A549 treated with CORT108297 at 1 μM for 4 hours (cell line): Measurements from ENCODE around the gene SDHC. TPM values are rescaled to one million over a fixed set of nuclear protein-coding genes. Genes with fewer than 3 reads are reported as not detected.

Experiments
- total RNA-seq: library from RNA; stranded (reverse); fragments of 200-300 nt; extraction: Qiagen RNA extraction; gene quantifications from 5 replicates; pipeline ENCODE4 v1.2.3, GENCODE V29; 2022

The SDHC gene
- total RNA-seq, result 236 to 259 TPM (median 248 TPM) in 5 replicates

GRCh38 chr1:161314201-161314981 is at the start of gene SDHC:
TSS of gene SDHC (plus strand) at chr1:161314381. CDS start at chr1:161314406, 25 bp downstream.

GRCh38 chr1:161309868-161310267 is 4.3 kb upstream of the SDHC start, which contains the start of gene MPZ:
TSS of gene MPZ (minus strand) at chr1:161309968. CDS start at chr1:161309905, 63 bp downstream.

GRCh38 chr1:161367684-161368400 is 53.7 kb downstream of the SDHC start, which contains the start of gene CFAP126:
TSS of gene CFAP126 (minus strand) at chr1:161367876. CDS start at chr1:161367868, 8 bp downstream.

Other genes with a start within 250 kb of the SDHC start
- gene ARHGAP30, start 244.5 kb upstream of the SDHC start, total RNA-seq, result 0.05 to 0.14 TPM (median 0.07 TPM) in 5 replicates
- gene NECTIN4, start 224.8 kb upstream of the SDHC start, total RNA-seq, result 1.6 to 1.9 TPM (median 1.8 TPM) in 5 replicates
- gene KLHDC9, start 216.0 kb upstream of the SDHC start, total RNA-seq, result 1.1 to 2.7 TPM (median 1.8 TPM) in 5 replicates
- 112 to 136 TPM (median 117 TPM) in 5 replicates for gene PFDN2, start 196.3 kb upstream of the SDHC start, total RNA-seq
- gene NIT1, start 196.3 kb upstream of the SDHC start, total RNA-seq, result 29.5 to 35.9 TPM (median 35.1 TPM) in 5 replicates
- gene DEDD, start 181.7 kb upstream of the SDHC start, total RNA-seq, result 27.6 to 33.6 TPM (median 31.9 TPM) in 5 replicates
- gene UFC1, start 160.4 kb upstream of the SDHC start, total RNA-seq, result 84.9 to 147 TPM (median 87.3 TPM) in 5 replicates
- 19.0 to 27.5 TPM (median 25.0 TPM) in 5 replicates for gene USP21, start 154.9 kb upstream of the SDHC start, total RNA-seq
- gene PPOX, start 148.0 kb upstream of the SDHC start, total RNA-seq, result 11.1 to 18.1 TPM (median 16.2 TPM) in 5 replicates
- gene B4GALT3, start 136.9 kb upstream of the SDHC start, total RNA-seq, result 24.9 to 30.4 TPM (median 29.2 TPM) in 5 replicates
- gene ADAMTS4, start 115.3 kb upstream of the SDHC start, total RNA-seq, result 0.01 TPM in 2 of 5 replicates, not detected in the others
- 78.3 to 97.7 TPM (median 84.9 TPM) in 5 replicates for gene NDUFS2, start 112.0 kb upstream of the SDHC start, total RNA-seq
- gene FCER1G, start 99.1 kb upstream of the SDHC start, total RNA-seq, result 0.16 to 0.36 TPM in 2 of 5 replicates, not detected in the others
- gene APOA2, start 90.8 kb upstream of the SDHC start, total RNA-seq, result not detected in 5 replicates
- 9.2 to 11.4 TPM (median 11.3 TPM) in 5 replicates for gene TOMM40L, start 88.3 kb upstream of the SDHC start, total RNA-seq
- 0.06 to 0.15 TPM (median 0.08 TPM) in 3 of 5 replicates, not detected in the others for gene NR1I3, start 76.2 kb upstream of the SDHC start, total RNA-seq
- 0.06 to 0.13 TPM (median 0.07 TPM) in 4 of 5 replicates, not detected in the other for gene PCP4L1, start 55.6 kb upstream of the SDHC start, total RNA-seq
- 0.18 to 0.40 TPM (median 0.30 TPM) in 5 replicates for gene MPZ, start 4.4 kb upstream of the SDHC start, total RNA-seq
- gene CFAP126, start 53.5 kb downstream of the SDHC start, total RNA-seq, result 0.13 to 0.40 TPM (median 0.17 TPM) in 4 of 5 replicates, not detected in the other
- gene FCGR2A, start 191.1 kb downstream of the SDHC start, total RNA-seq, result not detected in 5 replicates
- 2.0 to 10.4 TPM (median 2.4 TPM) in 5 replicates for gene HSPA6, start 210.2 kb downstream of the SDHC start, total RNA-seq
- gene FCGR3A, start 235.4 kb downstream of the SDHC start, total RNA-seq, result not detected in 5 replicates